ENCODE results near the gene PPFIA1.

Gene PPFIA1

GRCh38 chr11:70303070-70303469 lies 32.6 kb downstream of the PPFIA1 start:
- Histone ChIP-seq H3K9ac (ENCODE audit: low read length) (no peak overlapping the region), H3K9me2 (replicated peaks; ENCODE audit: insufficient read depth, low read length) (no peaks in the 10 kb centered on the region), H3K27ac (ENCODE audit: low read depth, low read length) (no peak overlapping the region), H3K4me3 (ENCODE audit: insufficient read depth, low read length, poor library complexity, severe bottlenecking) (no peak overlapping the region), H3K9me3 (ENCODE audit: insufficient read depth, low read length) (no peaks in the 10 kb centered on the region), H3K36me3 (ENCODE audit: low read length) (no peaks in the 10 kb centered on the region), H3F3A (ENCODE audit: insufficient read depth) (no peaks in the 10 kb centered on the region), H3K4me2 (ENCODE audit: low read depth, low read length, poor library complexity, severe bottlenecking) (no peak overlapping the region), H4K20me1 (ENCODE audit: low read depth, low read length) (peaks cover 5% of the 10 kb centered on the region; the same call in 1 of the 2 replicates), H3K79me2 (ENCODE audit: insufficient read depth, low read length) (peaks cover 30% of the 10 kb centered on the region), H3K27me3 (ENCODE audit: low read length) (no peaks in the 10 kb centered on the region), H2AFZ (ENCODE audit: low read depth, low read length, severe bottlenecking) (no peak overlapping the region)
- TF ChIP-seq EZH2phosphoT487 (conservative IDR thresholded peaks at IDR 0.05; ENCODE audit: low read length): no peak
- no peak for TF ChIP-seq CTCF (IDR thresholded peaks at IDR 0.05; ENCODE audit: insufficient read depth, low read length, poor library complexity, severe bottlenecking)

- Histone ChIP-seq H3K9me2 (replicated peaks; ENCODE audit: insufficient read depth, low read length) (no peaks in the 10 kb centered on the region), H3K27ac (ENCODE audit: low read depth, low read length) (no peak overlapping the region), H3K27me3 (ENCODE audit: low read length) (no peaks in the 10 kb centered on the region), H4K20me1 (ENCODE audit: low read depth, low read length) (peaks cover 5% of the 10 kb centered on the region; the same call in 1 of the 2 replicates), H3K79me2 (ENCODE audit: insufficient read depth, low read length) (peaks cover 35% of the 10 kb centered on the region), H3K36me3 (ENCODE audit: low read length) (no peaks in the 10 kb centered on the region), H3K4me3 (ENCODE audit: insufficient read depth, low read length, poor library complexity, severe bottlenecking) (no peak overlapping the region), H3K9ac (ENCODE audit: low read length) (no peak overlapping the region), H3F3A (ENCODE audit: insufficient read depth) (no peaks in the 10 kb centered on the region), H3K4me2 (ENCODE audit: low read depth, low read length, poor library complexity, severe bottlenecking) (no peak overlapping the region), H3K9me3 (ENCODE audit: insufficient read depth, low read length) (no peaks in the 10 kb centered on the region), H2AFZ (ENCODE audit: low read depth, low read length, severe bottlenecking) (no peak overlapping the region)
- TF ChIP-seq EZH2phosphoT487 (conservative IDR thresholded peaks at IDR 0.05; ENCODE audit: low read length) (no peak), CTCF (IDR thresholded peaks at IDR 0.05; ENCODE audit: insufficient read depth, low read length, poor library complexity, severe bottlenecking) (no peak)
Measured at GRCh38 chr11:70304208-70304603, 33.7 kb downstream of the PPFIA1 start.

- Histone ChIP-seq H4K20me1 (ENCODE audit: low read depth, low read length) (peaks cover 5% of the 10 kb centered on the region; the same call in 1 of the 2 replicates), H3K27me3 (ENCODE audit: low read length) (no peaks in the 10 kb centered on the region), H3K9me2 (replicated peaks; ENCODE audit: insufficient read depth, low read length) (no peaks in the 10 kb centered on the region), H3K9ac (ENCODE audit: low read length) (no peak overlapping the region), H3K36me3 (ENCODE audit: low read length) (no peaks in the 10 kb centered on the region), H3F3A (ENCODE audit: insufficient read depth) (no peaks in the 10 kb centered on the region), H3K4me3 (ENCODE audit: insufficient read depth, low read length, poor library complexity, severe bottlenecking) (no peak overlapping the region), H2AFZ (ENCODE audit: low read depth, low read length, severe bottlenecking) (no peak overlapping the region), H3K79me2 (ENCODE audit: insufficient read depth, low read length) (peaks cover 35% of the 10 kb centered on the region), H3K9me3 (ENCODE audit: insufficient read depth, low read length) (no peaks in the 10 kb centered on the region), H3K27ac (ENCODE audit: low read depth, low read length) (no peak overlapping the region), H3K4me2 (ENCODE audit: low read depth, low read length, poor library complexity, severe bottlenecking) (no peak overlapping the region)
- TF ChIP-seq EZH2phosphoT487 (conservative IDR thresholded peaks at IDR 0.05; ENCODE audit: low read length): no peak
- TF ChIP-seq CTCF (IDR thresholded peaks at IDR 0.05; ENCODE audit: insufficient read depth, low read length, poor library complexity, severe bottlenecking): no peak
Measured at GRCh38 chr11:70305501-70305900, 35.0 kb downstream of the PPFIA1 start.
